ENCODE results near the gene SLC38A11. TPM values are rescaled to one million over a fixed set of nuclear protein-coding genes. Genes with fewer than 3 reads are reported as not detected.

SLC38A11 gene
- total RNA-seq, 3 donors from 2014 or later: not detected

DNA sequence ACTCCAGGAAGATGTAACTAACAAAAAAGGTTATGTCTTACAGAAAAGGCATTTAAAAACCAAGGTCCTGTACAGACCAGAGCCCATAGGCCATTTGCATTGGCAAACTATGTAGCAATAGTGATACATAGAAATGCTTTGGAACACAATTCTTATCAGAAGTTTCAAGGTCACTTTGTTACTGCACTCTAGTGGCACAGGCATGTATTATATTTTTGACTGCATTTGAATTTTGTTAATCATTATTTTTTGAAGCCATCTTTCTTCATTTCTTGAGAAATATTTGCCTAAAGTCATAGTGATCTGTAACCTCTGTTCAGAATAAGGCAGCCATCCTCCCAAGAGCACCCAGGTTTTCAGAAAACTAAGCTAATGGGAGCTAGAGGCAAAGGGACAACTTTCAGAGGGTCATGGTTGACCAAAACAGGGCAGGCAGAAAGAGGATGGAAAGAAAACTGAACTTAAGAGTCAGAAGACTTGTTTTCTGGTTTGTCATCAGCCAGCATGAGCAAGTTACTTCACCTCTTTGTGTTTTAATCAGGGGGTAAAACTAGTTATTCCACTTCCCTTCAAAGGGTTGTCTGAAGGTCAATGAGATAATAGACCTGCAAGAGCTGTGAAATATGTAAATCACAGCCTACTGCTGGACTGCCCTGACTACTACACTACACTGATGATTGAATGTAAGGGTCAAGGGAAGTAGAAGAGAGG, 41.5 kb downstream of the SLC38A11 start:
- DNase-seq (no peak), ATAC-seq (no peak)
- Mint-ChIP-seq H3K27me3 (ENCODE audit: low read depth) (no peaks in the 10 kb centered on the region), H3K36me3 (ENCODE audit: insufficient read depth) (no peaks in the 10 kb centered on the region), H3K9me3 (no peaks in the 10 kb centered on the region), H3K4me3 (no peak overlapping the region), H3K4me1 (ENCODE audit: low read depth) (no peaks in the 10 kb centered on the region)

- Mint-ChIP-seq H3K9me3 (no peaks in the 10 kb centered on the region), H3K4me3 (no peak overlapping the region), H3K4me1 (ENCODE audit: low read depth) (no peaks in the 10 kb centered on the region), H3K27me3 (ENCODE audit: low read depth) (no peaks in the 10 kb centered on the region), H3K36me3 (ENCODE audit: insufficient read depth) (no peaks in the 10 kb centered on the region)
- ATAC-seq (no peak), DNase-seq (no peak)
Observed at GRCh38 chr2:164913011-164913410, 42.3 kb downstream of the SLC38A11 start.

DNA sequence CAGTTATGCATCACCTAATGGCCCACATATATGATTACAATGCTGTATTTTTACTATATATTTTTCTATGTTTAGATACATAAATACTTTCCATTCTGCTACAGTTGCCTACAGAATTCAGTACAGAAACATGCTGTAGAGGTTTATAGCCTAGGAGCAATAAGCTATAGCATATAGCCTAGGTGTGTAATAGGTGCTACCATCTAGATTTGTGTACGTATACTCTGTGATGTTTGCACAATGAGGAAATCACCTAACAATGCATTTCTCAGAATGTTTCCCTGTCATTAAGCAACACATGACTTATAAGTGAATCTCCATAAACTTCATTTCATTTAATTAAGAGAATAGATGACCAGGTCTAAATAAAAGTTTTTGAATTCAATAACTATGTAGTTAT, 43.5 kb downstream of the SLC38A11 start:
- ATAC-seq: no peak
- H3K9me3 Mint-ChIP-seq: peaks cover 4% of the 10 kb centered on the region
- no peak for DNase-seq
- no peaks in the 10 kb centered on the region for H3K4me1 Mint-ChIP-seq (ENCODE audit: low read depth)
- no peak overlapping the region for H3K4me3 Mint-ChIP-seq
- no peaks in the 10 kb centered on the region for H3K36me3 Mint-ChIP-seq (ENCODE audit: insufficient read depth)
- H3K27me3 Mint-ChIP-seq (ENCODE audit: low read depth): no peaks in the 10 kb centered on the region

GRCh38 chr2:164910101-164910899, 45.0 kb downstream of the SLC38A11 start:
- Mint-ChIP-seq H3K4me1 (ENCODE audit: low read depth) (no peaks in the 10 kb centered on the region), H3K4me3 (no peak overlapping the region), H3K9me3 (peaks cover 4% of the 10 kb centered on the region), H3K36me3 (ENCODE audit: insufficient read depth) (no peaks in the 10 kb centered on the region), H3K27me3 (ENCODE audit: low read depth) (no peaks in the 10 kb centered on the region)
- no peak for DNase-seq
- ATAC-seq: peak; percentile 58 to 69

GRCh38 chr2:164906947-164907346, 48.4 kb downstream of the SLC38A11 start:
- ATAC-seq: no peak
- Mint-ChIP-seq H3K36me3 (ENCODE audit: insufficient read depth) (no peaks in the 10 kb centered on the region), H3K9me3 (peaks cover 4% of the 10 kb centered on the region), H3K4me3 (no peak overlapping the region), H3K4me1 (ENCODE audit: low read depth) (no peaks in the 10 kb centered on the region), H3K27me3 (ENCODE audit: low read depth) (no peaks in the 10 kb centered on the region)
- DNase-seq: no peak

GRCh38 chr2:164905307-164905706, 50.0 kb downstream of the SLC38A11 start:
- Mint-ChIP-seq H3K4me1 (ENCODE audit: low read depth) (no peaks in the 10 kb centered on the region), H3K4me3 (no peak overlapping the region), H3K9me3 (peaks cover 9% of the 10 kb centered on the region), H3K36me3 (ENCODE audit: insufficient read depth) (no peaks in the 10 kb centered on the region), H3K27me3 (ENCODE audit: low read depth) (no peaks in the 10 kb centered on the region)
- no peak for ATAC-seq
- no peak for DNase-seq

- ATAC-seq (no peak), DNase-seq (no peak)
- no peaks in the 10 kb centered on the region for H3K27me3 Mint-ChIP-seq (ENCODE audit: low read depth)
- H3K4me1 Mint-ChIP-seq (ENCODE audit: low read depth): no peaks in the 10 kb centered on the region
- H3K9me3 Mint-ChIP-seq: peaks cover 16% of the 10 kb centered on the region
- no peaks in the 10 kb centered on the region for H3K36me3 Mint-ChIP-seq (ENCODE audit: insufficient read depth)
- H3K4me3 Mint-ChIP-seq: no peak overlapping the region
Observed at GRCh38 chr2:164903951-164904350, 51.4 kb downstream of the SLC38A11 start.

GRCh38 chr2:164903204-164903603, 52.1 kb downstream of the SLC38A11 start:
- DNase-seq (no peak), ATAC-seq (no peak)
- no peaks in the 10 kb centered on the region for H3K27me3 Mint-ChIP-seq (ENCODE audit: low read depth)
- H3K4me3 Mint-ChIP-seq: no peak overlapping the region
- no peaks in the 10 kb centered on the region for H3K4me1 Mint-ChIP-seq (ENCODE audit: low read depth)
- no peaks in the 10 kb centered on the region for H3K36me3 Mint-ChIP-seq (ENCODE audit: insufficient read depth)
- H3K9me3 Mint-ChIP-seq: peaks cover 16% of the 10 kb centered on the region

GRCh38 chr2:164899121-164899520, 56.2 kb downstream of the SLC38A11 start:
- no peak overlapping the region for H3K4me3 Mint-ChIP-seq
- no peaks in the 10 kb centered on the region for H3K36me3 Mint-ChIP-seq (ENCODE audit: insufficient read depth)
- ATAC-seq (no peak), DNase-seq (no peak)
- H3K27me3 Mint-ChIP-seq (ENCODE audit: low read depth): no peaks in the 10 kb centered on the region
- H3K4me1 Mint-ChIP-seq (ENCODE audit: low read depth): peaks cover 2% of the 10 kb centered on the region
- peaks cover 14% of the 10 kb centered on the region for H3K9me3 Mint-ChIP-seq

- DNase-seq (no peak), ATAC-seq (no peak)
- H3K4me3 Mint-ChIP-seq: no peak overlapping the region
- peaks cover 2% of the 10 kb centered on the region for H3K4me1 Mint-ChIP-seq (ENCODE audit: low read depth)
- H3K27me3 Mint-ChIP-seq (ENCODE audit: low read depth): no peaks in the 10 kb centered on the region
- peaks cover 14% of the 10 kb centered on the region for H3K9me3 Mint-ChIP-seq
- no peaks in the 10 kb centered on the region for H3K36me3 Mint-ChIP-seq (ENCODE audit: insufficient read depth)
Observed at GRCh38 chr2:164898475-164898874, 56.9 kb downstream of the SLC38A11 start.

DNA sequence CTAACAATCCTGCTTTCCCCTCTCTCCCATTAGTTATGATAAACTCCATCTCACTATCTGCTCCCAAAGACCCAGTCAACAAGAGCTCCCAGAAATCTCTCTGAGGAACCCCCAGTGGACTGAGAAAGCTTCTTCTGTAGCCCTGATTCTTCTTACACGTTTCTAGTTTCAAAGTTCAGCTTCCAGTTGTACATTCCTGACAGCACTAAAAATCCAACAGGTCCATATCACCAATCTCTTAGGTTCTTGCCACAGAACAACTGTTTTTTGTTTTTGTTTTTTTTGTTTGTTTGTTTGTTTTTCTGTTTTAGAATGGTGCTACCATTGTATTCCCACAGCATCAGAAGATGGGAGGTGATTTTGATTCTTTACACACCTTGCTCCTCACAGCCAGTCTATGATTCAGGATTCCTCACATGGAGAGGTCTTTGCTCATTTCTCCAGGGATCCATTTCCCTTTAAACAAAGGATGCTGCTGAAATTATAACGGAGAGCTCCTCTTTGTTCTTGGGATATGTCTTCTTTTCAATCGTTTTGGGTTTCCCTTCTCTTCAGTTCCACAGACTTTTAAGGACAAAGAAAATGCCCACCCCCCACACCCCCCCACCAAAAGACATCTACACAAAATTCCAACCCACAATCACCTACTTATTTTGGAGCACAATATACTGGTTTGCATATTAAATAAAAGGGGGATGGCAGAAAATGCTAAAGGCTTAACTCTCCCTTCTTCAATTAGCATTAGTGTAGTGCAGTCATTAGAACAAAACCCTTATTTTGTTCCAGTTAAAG, 57.7 kb downstream of the SLC38A11 start:
- Mint-ChIP-seq H3K4me1 (ENCODE audit: low read depth) (peaks cover 2% of the 10 kb centered on the region), H3K9me3 (peaks cover 14% of the 10 kb centered on the region), H3K27me3 (ENCODE audit: low read depth) (no peaks in the 10 kb centered on the region), H3K36me3 (ENCODE audit: insufficient read depth) (no peaks in the 10 kb centered on the region), H3K4me3 (no peak overlapping the region)
- DNase-seq (no peak), ATAC-seq (no peak)

- ATAC-seq: peak; percentile 65 to 72
- H3K36me3 Mint-ChIP-seq (ENCODE audit: insufficient read depth): no peaks in the 10 kb centered on the region
- peaks cover 14% of the 10 kb centered on the region for H3K9me3 Mint-ChIP-seq
- H3K4me3 Mint-ChIP-seq: no peak overlapping the region
- DNase-seq: no peak
- peaks cover 2% of the 10 kb centered on the region for H3K4me1 Mint-ChIP-seq (ENCODE audit: low read depth)
- H3K27me3 Mint-ChIP-seq (ENCODE audit: low read depth): no peaks in the 10 kb centered on the region
Observed at GRCh38 chr2:164896634-164897355, 58.5 kb downstream of the SLC38A11 start.

- H3K36me3 Mint-ChIP-seq (ENCODE audit: insufficient read depth): no peaks in the 10 kb centered on the region
- ATAC-seq (no peak), DNase-seq (no peak)
- H3K4me3 Mint-ChIP-seq: no peak overlapping the region
- H3K9me3 Mint-ChIP-seq: peaks cover 14% of the 10 kb centered on the region
- no peaks in the 10 kb centered on the region for H3K27me3 Mint-ChIP-seq (ENCODE audit: low read depth)
- peaks cover 2% of the 10 kb centered on the region for H3K4me1 Mint-ChIP-seq (ENCODE audit: low read depth)
Observed at GRCh38 chr2:164896226-164896625, 59.1 kb downstream of the SLC38A11 start.

DNA sequence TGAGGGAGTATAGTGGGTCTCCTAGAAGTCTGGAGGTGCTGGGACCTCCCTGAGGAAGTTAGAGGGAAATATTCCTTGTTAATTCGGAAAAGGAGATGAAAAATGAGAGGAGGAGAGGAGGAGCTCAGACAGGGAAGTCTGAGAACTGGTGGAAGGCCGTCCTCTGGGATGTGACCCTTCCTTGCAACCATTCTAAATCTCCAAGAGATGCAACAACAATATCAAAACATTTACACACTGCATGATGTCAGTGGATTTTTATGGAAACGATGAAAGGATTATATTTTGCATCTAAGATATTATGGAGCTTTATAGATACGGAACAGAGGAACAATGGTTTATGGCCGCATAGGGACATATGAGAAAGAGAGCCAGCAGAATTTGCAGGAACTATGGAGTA, 63.9 kb downstream of the SLC38A11 start:
- no peaks in the 10 kb centered on the region for H3K27me3 Mint-ChIP-seq (ENCODE audit: low read depth)
- H3K4me1 Mint-ChIP-seq (ENCODE audit: low read depth): no peaks in the 10 kb centered on the region
- no peaks in the 10 kb centered on the region for H3K9me3 Mint-ChIP-seq
- ATAC-seq: no peak
- H3K36me3 Mint-ChIP-seq (ENCODE audit: insufficient read depth): no peaks in the 10 kb centered on the region
- DNase-seq: no peak
- no peak overlapping the region for H3K4me3 Mint-ChIP-seq
